ACHN (cell line): ENCODE data around the gene PPP1R26.
"Not testable (repeated sequence)": the region's sequence is repeated elsewhere in the genome, so short reads cannot be mapped to it uniquely, and the experiment has no call there.

Source experiments
- DNase-seq: peaks from one replicate; pipeline ENCODE4 v3.0.0-alpha.2; 2015
- in situ Hi-C: cut with HindIII; loops from 2 replicates; pipeline ENCODE4 v1.10.0; 2017; ENCODE audit warnings: low sequenced_read_pairs, low pct_ligation_motif_present, low pct_unique_long_range_greater_than_20kb

Gene PPP1R26

GRCh38 chr9:135528842-135529435 is 49.4 kb downstream of the PPP1R26 start:
- in situ Hi-C loops, DNase-seq: not testable (repeated sequence)

DNA sequence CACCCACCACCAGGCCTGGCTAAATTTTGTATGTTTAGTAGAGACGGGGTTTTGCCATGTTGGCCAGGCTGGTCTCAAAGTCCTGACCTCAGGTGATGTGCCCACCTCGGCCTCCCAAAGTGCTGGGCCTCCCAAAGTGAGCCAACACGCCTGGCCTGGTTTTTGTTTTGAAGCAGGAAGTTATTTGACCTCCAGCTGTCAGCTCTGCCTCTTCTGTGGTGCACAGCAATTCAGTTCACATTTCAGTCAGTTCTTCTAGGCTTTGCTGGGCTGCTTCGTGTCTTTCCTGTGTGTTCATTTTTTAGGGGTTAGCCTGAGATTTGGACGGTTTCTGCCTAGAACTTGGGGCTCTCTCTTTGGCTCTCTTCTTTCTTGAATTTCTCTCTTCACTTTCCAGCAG is 50.6 kb downstream of the PPP1R26 start:
- no peak for DNase-seq
- in situ Hi-C loops, result no loop called here

GRCh38 chr9:135531096-135531495 is 51.5 kb downstream of the PPP1R26 start:
- in situ Hi-C loops, result no loop called here
- DNase-seq, result no peak

DNA sequence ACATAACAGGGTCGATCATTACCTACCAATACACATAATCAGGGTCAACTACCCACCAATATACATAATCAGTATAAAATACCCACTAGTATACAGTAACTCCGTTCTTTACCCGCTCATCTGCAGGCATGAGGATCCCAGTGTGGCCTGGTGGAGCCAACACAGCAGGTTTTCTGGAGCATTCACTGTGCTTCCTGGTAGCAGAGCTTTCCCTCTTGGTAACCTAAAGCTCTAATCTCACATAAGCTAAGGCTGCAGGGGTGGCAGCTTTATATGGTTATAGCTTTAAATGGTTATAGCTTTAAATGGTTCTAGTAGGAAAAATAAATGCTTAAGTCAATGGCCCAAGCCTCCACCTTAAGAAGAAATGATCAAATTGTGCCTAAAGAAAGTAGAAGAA is 53.5 kb downstream of the PPP1R26 start:
- DNase-seq, result no peak
- in situ Hi-C loops, result no loop called here

- DNase-seq, result no peak
- in situ Hi-C loops, result no loop called here
Observed at GRCh38 chr9:135533674-135534073, 54.1 kb downstream of the PPP1R26 start.

- DNase-seq, in situ Hi-C loops: not testable (repeated sequence)
Observed at GRCh38 chr9:135534192-135534711, 54.7 kb downstream of the PPP1R26 start.

DNA sequence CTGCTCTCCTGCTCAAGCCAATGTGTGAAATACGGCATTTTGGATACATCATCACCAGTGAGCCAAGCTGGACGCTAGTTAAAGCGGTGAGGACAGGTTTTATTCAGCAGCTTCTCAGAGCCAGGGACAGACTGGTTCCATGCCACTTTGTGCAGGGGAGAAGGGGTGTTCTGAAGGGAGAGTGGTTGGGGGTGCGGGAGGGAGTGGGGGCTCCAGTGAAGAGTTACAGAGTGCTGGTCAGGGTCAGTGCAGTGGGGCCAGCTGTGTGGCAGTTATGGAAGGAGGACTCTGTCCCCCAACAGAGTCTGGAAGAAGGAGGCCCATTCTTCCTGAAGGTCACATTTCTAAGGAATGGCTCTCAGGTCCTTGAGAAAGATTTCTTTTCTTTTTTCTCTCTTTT is 55.2 kb downstream of the PPP1R26 start:
- in situ Hi-C loops, DNase-seq: not testable (repeated sequence)

DNA sequence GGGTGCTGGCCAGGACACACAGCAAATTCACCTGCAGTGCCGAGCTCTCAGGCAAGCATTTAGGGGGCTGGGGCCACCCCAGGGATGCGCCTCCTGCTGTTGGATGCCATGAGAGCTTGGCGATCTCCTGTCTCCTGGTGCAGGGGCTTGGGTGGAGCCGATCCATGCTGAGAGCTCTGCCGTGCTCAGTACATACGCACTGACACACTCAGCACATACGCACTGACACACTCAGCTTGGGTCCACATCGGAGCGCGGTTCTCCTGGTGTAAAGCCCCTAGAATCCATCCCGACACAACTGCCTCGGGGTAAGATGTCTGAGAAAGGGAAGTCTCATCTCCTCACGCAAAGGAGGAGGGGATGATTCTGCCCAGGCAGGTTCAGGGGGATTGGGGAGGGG is 56.0 kb downstream of the PPP1R26 start:
- DNase-seq, in situ Hi-C loops: not testable (repeated sequence)

GRCh38 chr9:135536216-135536615 is 56.6 kb downstream of the PPP1R26 start:
- DNase-seq, result no peak
- in situ Hi-C loops, result no loop called here
